Stimulated activated CD4-positive, alpha-beta T cell treated with anti-CD3 and anti-CD28 coated beads, TNF-alpha, amount 100 ng/mL, for 24 hours (primary cell): ENCODE measurements around the gene SMCHD1.
"Not testable (repeated sequence)": the region's sequence is repeated elsewhere in the genome, so short reads cannot be mapped to it uniquely, and the experiment has no call there.

Experiments used
- DNase-seq, 3 experiments: peaks; one replicate each; pipeline ENCODE4 v3.0.0-alpha.2; 2020; ENCODE audit warnings: low read depth in 3 of 3

The SMCHD1 gene

DNA sequence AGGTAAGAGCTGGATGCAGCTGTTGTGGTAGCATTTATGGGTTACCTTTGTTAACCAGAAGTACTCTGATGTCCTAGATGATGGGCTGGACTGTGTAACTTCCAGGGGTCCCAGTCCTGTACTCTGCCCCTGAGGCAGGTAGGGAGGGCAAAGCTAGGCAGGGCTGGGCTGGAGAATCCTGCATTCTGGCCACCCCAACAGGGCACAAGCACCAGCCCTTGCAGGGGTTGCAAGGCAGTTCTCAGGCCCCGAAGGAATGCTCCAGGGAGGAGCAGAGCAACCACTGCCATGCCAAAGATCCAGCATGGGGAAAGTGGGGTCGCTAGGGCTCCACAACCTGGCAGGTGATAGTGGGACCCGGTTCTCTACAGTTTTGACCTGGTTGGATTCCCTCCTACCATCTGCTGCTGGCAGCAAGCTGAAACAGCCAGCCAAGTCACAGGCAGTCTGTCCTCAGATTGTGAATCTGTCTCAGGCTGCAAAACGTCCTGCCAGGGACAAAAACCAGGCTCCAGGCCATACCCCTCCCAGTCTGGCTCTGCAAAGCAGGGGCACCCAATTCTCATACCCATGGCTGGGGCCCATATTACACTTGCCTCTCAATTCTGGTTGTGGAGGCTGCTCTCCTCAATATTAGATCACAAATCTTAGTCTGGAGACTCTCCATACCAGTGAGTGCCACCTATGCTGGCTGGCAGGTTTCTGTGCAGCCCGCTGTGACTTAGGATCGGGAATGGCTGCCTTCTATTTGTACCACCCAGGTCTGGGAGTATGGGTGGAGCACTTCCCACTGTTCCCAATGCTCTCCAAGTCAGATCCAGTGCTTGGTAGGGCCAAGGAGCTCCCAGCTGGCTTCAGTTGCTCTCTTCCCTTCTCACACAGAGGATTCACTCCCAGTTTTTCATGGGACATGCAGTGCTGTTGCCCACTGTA, 61.1 kb downstream of the SMCHD1 start:
- DNase-seq: no peak

DNA sequence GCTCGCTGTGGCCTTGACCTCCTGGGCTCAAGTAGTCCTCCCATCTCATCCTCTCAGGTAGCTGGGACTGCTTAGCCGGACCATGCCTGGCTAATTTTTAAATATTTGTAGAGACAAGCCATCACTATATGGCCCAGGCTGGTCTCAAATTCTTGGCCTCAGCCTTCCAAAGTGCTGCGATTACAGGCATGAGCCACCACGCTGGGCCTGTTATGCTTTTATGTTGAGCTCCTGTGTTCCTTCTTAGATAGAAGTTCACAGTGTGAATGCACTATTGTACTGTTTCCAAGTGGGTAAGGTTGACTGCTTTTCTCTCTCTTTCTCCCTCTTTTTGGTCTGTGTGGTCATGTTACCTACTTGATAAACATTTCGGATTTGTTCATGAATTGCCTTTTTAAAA, 61.9 kb downstream of the SMCHD1 start:
- no peak for DNase-seq

DNA sequence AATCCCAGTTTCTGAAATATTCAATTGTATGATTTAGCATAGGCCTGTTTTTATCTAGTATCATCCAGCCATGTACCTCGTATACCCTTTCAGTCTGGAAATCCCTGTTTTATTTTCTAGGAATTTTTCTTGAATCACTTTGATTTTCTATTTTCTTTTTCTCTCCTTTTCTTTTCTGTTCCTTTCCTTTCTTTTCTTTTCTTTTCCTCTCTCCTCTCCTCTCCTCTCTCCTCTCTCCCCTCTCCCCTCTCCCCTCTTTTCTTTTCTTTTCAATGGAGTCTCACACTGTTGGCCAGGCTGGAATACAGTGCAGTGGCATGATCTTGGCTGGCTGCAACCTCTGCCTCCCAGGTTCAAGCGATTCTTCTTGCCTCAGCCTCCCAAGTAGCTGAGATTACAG, 63.5 kb downstream of the SMCHD1 start:
- DNase-seq: no peak

DNA sequence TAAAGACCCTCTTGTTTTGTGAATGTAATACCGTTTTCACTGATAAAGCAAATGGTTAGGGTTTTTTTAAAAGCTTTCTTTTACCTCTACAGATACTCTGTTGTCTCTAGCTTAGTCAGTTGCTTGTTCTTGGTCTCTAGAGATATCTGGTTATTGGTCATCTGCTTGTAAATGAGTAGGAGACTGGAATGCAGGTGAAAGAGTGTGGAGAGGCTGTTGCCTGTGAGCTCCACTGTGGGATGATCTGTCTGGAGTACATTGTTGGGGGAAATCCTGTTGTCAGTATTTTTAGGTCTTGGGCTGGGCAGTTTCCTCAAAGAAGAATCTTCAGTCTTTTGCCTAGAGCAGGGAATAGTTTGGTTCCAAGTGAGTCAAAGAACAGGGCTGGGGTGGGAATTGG, 67.7 kb downstream of the SMCHD1 start:
- no peak for DNase-seq

DNA sequence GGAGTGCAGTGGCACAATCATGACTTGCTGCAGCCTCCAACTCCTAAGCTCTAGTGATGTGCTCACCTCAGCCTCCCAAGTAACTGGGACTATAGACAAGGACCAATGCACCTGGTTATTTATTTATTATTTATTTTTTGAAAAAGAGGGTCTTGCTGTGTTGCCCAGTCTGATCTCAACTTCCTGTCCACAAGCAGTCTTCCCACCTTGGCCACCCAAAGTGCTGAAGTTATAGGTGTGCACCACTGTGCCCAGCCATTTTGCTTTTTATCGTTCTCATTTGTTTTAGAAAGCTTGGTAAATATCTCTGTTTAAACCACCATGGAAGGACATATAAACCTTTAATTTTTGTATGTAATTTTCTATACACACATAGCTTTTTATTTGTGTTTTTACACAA, 74.2 kb downstream of the SMCHD1 start:
- no peak for DNase-seq

DNA sequence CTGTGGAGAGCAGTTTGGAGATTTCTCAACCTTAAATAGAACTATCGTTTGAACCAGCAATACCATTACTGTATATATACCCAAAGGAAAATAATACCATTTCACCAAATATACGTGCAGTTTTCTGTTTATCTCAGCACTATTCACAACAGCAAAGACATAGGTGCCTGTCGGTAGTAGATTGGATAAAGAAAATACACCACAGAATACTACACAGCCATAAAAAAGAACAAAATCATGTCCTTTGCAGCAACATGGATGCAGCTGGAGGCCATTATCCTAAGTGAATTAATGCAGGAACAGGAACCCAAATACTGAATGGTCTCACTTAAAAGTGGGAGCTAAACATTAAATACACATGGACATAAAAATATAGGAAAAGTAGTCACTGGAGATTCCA, 81.3 kb downstream of the SMCHD1 start:
- DNase-seq: no peak

DNA sequence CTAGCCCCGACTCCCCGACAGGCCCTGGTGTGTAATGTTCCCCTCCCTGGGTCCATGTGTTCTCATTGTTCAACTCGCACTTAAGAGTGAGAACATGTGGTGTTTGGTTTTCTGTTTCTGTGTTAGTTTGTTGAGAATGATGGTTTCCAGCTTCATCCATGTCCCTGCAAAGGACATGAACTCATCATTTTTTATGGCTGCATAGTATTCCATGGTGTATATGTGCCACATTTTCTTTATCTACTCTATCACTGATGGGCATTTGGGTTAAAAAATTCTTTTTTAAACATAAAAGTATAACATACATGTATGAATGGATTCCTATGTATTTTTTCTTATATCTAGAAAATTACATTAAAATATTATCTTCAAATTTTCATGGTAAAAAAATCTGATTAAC, 84.6 kb downstream of the SMCHD1 start:
- DNase-seq: not testable (repeated sequence)

DNA sequence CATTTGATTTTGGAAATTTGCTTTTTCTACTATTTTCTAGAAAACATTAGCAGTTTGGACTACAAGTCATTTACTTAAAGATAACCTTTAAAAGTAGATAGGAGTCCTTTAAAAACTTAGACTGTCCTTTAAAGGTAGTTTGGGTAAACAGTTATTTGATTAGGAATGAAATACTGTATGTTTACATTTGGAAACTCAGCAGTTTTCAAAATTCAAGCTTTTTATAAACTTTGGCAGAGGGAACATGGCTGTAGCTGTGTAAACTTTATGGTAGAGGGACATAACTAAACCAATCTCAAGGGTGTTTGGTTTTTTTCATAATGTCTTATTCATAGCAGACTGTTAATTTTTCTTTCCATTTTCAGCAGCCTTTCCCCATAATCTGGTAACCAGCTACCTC, 90.7 kb downstream of the SMCHD1 start:
- DNase-seq: no peak

DNA sequence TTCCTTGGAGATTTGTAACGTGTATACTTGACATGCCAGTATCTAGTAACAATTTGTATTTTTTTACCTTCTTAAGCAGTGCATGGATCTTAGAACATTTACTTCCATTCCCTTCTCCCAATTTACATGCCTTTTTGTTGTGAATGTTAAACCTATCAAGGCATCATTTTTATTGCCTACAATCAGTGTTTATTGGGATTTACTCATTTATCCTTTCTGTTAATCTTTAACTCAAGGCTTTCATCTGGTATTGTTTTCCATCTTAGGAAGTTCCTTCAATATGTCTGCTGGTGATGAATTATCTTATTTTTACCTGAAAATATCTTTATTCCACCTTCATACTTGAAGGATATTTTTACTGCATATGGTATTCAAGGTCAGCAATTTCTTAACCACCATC, 102.8 kb downstream of the SMCHD1 start:
- no peak for DNase-seq

DNA sequence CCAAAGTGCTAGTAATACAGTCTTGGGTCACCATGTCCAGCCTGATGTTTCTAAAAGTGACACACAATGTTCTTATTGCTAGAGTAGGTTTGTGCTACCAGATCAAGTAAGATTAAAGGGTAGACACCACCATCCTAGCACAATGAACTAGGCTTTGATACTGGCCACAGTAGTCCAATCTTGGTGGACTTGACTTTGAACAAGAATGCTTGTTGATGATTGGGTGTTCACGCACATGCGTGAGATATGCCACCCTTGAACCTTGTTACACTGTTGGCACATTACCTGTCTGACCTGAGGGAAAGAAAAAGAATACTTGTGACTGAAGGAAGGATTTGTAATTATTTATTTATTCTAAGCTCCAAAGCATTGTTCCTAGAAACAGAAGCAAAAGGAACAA, 119.1 kb downstream of the SMCHD1 start:
- DNase-seq: no peak

DNA sequence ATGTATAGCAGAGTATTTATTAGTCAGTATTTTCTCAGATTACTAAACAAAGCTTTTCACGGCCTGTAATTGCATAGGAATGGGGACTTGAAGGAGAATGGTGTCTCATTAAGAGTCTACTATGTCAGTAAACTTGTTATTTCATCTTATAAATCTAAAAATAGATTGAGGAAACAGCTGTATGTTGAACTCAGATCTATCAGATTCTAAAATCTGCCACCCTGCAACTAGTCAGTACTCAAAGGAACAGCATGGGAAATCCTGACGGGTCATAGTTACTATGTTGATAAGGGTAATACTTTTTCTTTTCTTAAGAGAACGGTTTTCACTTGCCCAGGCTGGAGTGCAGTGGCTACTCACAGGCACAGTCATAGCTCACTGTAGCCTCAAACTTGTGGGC, 121.1 kb downstream of the SMCHD1 start:
- DNase-seq: no peak

DNA sequence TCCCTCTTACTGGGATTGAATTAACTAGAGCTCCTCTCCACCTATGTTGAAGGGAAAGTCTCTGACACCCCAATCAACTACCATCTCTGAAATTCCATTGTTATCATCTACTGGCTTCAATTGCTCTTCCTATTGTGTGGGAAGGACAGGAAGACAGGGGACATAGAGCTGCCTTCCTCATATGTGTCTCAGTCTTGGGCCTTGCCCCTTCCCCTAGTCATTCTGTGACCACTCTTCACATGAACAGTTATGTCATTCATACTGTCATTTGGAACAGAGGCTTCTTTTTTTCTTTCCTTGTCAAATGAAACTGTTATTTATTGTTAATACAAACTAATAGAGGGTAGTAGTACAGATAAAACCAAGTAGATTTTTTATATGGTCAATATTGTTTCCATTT, 121.7 kb downstream of the SMCHD1 start:
- DNase-seq: no peak

DNA sequence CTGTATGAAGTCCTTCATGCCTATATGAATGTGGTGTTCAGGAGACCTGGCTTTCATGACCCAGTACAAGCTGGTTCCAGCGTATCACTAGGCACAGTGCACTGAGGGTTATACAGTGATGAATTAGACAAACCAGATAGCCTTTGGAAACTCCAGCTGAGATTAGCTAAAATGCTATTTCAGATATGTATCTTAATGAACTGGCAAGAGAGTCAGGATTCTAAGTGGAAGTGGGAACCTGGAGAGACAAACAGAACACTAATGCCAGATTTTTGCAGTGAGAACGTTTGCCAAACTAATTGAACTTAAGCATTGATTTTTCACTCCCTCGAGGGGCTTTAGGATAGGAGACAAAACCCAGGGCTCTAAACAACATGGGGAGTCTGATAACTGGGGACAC, 125.2 kb downstream of the SMCHD1 start:
- no peak for DNase-seq

DNA sequence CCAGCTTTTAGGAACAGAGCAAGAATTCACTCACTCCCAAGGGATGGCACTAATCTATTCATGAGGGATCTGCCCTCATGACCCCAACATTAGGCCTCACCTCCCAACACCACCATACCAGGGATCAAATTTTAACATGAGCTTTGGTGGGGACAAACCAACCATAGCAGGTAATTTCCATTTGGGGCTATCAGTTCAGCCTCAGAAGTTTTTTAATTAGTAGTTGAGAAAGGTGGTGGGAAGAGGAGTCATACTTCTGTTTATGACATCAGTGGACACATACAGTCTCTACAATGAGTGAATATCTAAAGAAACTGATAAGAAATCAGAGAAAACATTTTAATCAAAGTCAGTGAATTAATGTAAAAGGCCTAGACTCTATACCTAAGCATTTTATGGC, 131.7 kb downstream of the SMCHD1 start:
- DNase-seq: no peak

DNA sequence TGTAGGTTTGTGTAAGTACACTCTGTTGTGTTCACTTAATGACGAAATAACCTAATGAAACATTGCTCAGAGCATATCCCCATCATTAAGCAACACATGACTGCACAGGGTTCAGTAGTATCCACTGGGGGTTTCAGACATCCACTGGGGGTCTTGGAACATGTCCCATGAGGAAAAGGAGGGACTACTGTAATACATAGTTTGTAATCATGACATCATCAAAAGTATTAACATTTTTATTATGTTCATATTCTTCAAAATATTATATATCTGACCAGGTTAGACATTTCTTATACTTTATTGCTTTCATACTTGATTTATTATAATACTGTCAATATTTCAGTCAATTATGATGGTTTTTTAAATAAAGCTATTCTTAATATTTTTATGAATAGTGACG, 136.9 kb downstream of the SMCHD1 start:
- DNase-seq: no peak

DNA sequence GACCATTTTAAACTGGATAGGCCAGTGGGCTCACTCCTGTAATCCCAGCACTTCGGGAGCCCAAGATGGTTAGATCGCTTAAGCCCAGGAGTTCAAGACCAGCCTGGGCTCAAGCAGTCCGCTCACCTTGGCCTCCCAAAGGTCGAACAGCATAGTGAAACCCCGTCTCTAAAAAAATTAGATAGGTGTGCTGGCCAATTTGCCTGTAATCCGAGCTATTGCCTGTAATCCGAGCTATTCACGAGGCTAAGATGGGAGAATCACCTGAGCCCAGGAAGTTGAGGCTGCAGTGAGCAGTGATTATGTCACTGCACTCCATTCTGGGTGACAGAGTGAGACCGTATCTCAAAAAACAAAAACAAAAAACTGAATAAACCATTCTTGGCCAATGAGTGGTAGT, 138.6 kb downstream of the SMCHD1 start:
- no peak for DNase-seq

DNA sequence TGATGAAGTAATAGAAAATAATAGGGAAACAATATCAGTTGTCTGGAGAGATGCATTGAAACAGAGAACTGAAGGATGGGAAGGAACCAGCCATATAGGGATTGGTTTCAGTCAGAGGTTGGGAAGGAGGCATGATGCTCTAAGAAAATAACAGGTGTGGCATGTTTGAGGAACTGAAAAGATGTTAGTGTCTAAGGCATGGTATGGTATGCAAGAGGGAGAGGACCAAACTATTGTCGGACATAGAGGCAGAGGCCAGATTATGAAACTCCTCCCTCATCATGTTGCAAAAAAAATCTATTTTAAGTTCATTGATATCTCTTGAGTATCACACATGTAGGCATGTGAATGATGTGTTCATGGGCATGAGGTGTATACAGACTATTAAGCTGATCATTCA, 142.4 kb downstream of the SMCHD1 start:
- DNase-seq: no peak

DNA sequence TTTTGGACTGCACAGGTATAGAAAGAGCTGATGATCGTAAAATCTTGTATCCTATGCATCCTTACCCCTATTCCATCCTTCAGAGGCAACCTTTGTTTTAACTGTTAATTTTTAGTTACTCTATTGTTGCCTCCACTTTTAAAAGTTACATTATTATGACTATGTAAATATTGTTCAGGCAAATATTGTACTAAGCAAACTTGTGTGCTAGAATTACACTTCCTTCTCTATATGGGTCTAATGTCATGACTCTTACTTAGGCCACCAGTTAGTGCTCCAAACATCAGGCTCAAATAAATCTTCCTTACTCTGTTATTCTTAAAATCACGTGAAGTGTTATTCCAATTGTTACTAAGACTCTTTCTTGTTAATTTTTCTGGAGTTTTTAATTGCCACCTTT, 143.8 kb downstream of the SMCHD1 start:
- DNase-seq: no peak

DNA sequence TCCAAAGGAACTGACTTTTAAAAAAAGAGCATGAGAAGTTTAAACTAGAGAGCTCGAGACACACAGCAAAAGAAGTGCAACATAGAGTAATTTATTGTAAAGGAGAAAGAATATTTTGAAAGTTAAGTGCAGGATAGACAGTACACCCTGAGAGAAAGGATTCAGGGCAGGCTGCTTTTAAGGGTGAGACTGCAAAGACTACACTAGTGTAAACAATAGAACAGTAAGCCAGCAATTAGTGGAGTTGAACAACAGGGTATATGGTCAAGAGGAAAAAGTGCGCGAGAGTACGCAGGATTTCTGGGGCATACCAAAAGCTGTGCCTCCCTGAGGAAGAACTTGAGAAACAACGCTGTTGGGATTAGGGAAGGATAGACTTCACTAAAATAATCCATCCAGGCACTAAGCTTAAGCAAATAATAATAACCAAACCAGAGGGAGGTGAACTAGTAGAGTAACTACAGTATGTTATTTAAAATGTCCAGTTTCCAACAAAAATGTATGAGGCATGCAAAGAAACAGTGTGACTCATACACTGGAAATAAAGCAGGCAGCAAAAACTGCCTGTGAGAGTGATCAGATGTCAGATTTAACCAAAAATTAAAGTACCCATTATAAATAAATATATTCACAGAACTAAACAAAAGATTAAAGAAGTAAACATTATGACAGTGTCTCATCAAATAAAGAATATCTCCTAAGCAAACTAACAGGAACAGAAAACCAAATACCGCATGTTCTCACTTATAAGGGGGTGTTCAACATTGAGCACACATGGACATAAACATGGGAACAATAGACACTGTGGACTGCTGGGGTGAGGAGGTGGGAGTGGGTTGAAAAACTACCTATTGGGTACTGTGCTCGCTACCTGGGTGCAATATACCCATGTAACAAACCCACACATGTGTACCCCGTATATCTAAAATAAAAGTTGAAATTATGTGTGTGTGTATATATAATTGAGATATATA, 150.7 kb downstream of the SMCHD1 start:
- no peak for DNase-seq

DNA sequence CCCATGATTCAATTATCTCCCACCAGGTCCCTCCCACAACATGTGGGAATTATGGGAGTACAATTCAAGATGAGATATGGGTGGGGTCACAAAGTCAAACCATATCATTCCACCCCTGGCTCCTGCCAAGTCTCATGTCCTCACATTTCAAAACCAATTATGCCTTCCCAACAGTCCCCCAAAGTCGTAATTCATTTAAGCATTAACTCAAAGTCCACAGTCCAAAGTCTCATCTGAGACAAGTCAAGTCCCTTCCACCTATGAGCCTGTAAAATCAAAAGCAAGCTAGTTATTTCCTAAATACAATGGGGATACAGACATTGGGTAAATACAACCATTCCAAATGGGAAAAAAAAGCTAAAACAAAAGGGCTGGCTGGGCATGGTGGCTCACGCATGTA, 153.1 kb downstream of the SMCHD1 start:
- not testable (repeated sequence) for DNase-seq

DNA sequence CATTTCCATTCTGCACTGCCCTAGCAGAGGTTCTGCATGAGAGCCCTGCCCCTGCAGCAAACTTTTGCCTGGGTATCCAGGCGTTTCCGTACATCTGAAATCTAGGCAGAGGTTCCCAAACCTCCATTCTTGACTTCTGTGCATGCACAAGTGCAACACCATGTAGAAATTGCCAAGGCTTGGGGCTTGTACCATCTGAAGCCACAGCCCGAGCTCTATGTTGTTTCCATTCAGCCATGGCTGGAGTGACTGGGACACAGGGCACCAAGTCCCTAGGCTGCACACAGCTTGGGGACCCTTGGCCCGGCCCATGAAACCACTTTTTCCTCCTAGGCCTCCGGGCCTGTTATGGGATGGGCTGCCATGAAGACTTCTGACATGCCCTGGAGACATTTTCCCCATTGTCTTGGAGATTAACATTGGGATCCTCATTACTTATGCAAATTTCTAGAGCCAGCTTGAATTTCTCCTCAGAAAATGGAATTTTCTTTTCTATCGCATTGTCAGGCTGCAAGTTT, 154.2 kb downstream of the SMCHD1 start:
- DNase-seq: not testable (repeated sequence)

DNA sequence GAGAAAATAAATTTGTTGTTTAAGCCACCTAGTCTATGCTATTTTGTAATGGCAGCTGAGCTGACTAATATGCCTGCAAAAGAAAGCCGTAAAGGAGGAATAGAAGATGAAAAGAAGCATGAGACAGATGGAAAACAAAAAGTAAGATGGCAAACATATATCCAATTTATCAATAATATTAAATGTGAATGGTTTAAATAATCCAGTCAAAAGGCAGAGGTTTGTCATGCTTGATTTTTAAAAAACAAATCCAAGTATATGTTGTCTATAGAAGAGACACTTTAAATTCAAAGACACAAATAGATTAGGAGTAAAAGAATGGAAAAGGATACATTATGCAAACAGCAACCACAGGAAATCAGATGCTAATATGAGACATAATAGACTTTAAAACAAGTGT, 155.9 kb downstream of the SMCHD1 start:
- no peak for DNase-seq

DNA sequence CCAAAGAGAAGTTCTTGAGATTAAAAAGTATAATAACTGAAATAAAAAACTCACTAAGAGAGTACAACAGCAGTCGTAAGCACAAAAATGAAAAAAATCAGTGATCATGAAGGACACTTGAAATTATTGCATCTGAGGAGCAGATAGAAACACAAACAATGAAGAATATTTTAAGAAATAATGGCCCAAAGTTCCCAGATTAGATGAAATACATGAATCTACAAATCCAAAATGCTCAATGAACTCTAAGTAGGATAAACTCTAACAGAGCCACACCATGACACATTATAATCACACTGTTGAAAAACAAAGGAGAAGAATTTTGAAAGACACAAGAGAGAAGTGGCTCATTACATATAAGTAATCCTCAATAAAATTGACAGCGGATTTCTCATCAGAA, 159.4 kb downstream of the SMCHD1 start:
- DNase-seq: no peak
